AG09319 (cell line): ENCODE data around the gene CORO1C.

Experiments
- DNase-seq: peaks from one replicate; pipeline ENCODE4 v3.0.0-alpha.2; 2010; ENCODE audit warnings: low read depth; ENCODE audit errors: extremely low read depth
- TF ChIP-seq, protein P1 (sequence below): IDR thresholded peaks from 2 replicates; pipeline ENCODE4 v1.5.1; 2011; ENCODE audit warnings: low read depth, mild to moderate bottlenecking, inconsistent platforms, low read length, moderate library complexity

Gene CORO1C

GRCh38 chr12:108728820-108729611 is 2.3 kb downstream of the CORO1C start:
- no peak for DNase-seq

DNA sequence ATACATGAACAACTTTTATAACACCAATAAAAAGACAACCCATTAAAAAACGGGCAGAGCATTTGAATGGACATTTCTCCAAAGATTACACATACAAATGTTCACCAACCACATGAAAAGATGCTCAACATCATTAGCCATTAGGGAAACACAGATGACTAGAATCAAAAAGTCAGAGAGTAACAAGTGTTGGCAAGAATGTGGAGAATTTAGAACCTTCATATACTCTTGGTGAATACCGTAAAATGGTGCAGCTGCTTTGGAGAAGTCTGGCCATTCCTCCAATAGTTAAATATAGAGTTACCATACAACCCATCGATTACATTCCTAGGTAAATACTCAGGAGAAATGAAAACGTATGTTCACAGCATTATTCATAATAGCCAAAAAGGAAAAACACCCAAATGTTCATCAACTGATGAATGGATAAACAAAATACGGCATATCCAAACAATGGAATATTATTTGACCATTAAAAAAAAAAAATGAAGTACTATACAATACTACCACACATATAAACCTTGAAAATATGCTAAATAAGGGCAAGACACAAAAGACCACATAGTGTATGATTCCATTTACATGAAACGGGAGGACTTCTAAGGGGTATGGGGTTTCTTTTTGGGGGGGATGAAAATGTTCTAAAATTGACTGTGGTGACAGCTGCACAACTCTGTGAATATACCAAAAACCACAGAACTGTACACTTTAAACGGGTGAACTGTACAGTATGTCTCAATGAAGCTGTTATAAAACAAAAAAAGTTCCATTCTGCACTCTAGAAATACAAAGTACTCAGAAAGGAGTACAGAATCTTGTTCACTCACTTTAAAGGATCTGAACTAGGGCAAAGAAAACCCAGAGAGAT is 3.2 kb downstream of the CORO1C start:
- TF ChIP-seq, protein P1, sequence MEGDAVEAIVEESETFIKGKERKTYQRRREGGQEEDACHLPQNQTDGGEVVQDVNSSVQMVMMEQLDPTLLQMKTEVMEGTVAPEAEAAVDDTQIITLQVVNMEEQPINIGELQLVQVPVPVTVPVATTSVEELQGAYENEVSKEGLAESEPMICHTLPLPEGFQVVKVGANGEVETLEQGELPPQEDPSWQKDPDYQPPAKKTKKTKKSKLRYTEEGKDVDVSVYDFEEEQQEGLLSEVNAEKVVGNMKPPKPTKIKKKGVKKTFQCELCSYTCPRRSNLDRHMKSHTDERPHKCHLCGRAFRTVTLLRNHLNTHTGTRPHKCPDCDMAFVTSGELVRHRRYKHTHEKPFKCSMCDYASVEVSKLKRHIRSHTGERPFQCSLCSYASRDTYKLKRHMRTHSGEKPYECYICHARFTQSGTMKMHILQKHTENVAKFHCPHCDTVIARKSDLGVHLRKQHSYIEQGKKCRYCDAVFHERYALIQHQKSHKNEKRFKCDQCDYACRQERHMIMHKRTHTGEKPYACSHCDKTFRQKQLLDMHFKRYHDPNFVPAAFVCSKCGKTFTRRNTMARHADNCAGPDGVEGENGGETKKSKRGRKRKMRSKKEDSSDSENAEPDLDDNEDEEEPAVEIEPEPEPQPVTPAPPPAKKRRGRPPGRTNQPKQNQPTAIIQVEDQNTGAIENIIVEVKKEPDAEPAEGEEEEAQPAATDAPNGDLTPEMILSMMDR, result no peak
- DNase-seq, result no peak

More at GRCh38 chr12:108728820-108729611, 2.3 kb downstream of the CORO1C start:
- TF ChIP-seq, protein P1, result no peak

GRCh38 chr12:108727161-108727560 is 4.2 kb downstream of the CORO1C start:
- TF ChIP-seq, protein P1, result no peak
- no peak for DNase-seq

GRCh38 chr12:108724890-108725151 is 6.5 kb downstream of the CORO1C start:
- DNase-seq, result no peak

DNA sequence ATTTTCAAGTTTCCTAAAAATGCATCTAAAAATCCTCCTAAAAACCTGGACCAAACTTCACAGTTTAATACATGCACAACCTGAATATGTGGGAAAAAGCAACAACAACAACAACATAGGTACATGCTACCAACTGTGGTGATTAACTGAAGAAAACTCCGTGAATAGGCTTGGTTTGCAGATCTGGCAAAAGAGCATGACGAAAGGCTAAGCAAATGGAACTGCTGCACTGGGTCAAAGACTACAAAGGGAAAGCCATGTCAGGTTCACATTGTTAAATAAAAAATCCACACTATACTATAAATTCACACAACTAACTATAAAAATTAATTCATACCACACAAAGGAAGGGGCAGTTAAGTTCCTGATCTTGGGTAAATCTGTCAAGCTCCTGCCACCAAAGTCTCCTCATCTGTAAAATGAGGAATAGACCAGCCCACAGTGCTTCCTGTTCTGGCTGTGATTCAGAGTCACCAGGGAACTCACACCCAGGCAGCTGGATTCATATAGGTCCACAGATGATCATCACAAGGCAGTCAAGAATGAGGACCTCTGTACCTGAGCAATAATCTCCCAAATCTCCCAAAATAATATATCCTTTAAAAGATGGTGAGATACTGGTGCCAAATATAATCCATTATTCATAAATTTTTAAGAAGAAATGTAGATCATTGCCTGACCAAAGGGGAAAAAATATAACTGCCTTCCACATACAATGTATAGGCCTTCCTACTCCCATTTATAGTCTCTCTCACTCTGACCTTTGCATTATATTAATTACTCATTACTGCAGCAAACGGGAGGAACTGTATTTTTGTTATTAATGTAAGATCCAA is 7.0 kb downstream of the CORO1C start:
- DNase-seq, result no peak
- TF ChIP-seq, protein P1, result no peak

More at GRCh38 chr12:108724890-108725151, 6.5 kb downstream of the CORO1C start:
- TF ChIP-seq, protein P1, result no peak

DNA sequence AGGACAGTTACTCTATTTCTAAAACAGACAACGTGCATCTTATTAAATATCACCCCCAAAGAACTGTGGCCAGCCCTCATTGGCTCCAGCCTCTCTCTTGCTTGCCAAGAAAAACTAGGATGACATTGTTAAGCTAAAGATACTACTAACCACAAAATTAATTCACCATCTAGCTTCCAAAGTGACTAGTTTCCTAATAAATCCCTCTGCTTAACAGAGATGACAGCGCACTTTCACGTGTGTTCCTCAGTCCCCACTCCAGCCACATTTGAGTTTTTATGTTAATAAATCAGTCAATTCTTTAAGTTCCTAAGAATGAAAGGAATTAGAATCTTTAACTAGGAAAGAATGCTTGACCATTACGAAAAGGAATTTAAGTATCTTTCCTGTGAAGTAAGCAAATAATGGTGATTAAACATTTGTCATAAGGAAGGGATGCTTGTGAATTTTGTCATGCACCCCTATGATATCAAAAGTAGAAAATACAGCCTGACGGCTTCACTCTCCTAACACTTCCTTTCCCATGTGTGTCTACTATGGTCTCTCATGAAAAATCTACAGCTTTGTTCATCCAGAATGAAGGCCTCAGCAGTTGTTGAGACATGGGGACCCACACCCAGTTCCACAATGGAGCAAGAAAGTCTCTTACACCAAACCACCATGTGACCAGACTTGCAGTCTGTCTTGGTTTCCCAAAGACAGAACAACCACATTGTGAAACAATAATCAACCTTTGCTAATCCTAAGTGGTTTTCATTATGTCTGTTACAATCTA is 8.1 kb downstream of the CORO1C start:
- TF ChIP-seq, protein P1, result no peak
- DNase-seq, result peak; percentile 40
